H1 (cell line): Measurements from ENCODE around the gene ACSL4. TPM values are rescaled to one million over a fixed set of nuclear protein-coding genes. Genes with fewer than 3 reads are reported as not detected.

Experiments used
- CTCF ChIA-PET: fragments of 300-600 bp; sonication (Branson Sonifier 250); formaldehyde crosslinking; loops from one replicate; lab custom pipeline; 2021; ENCODE audit not compliant: partially characterized antibody; lab: Charles Lee
- POLR2A ChIA-PET: fragments of 300-600 bp; sonication (Branson Sonifier 250); formaldehyde crosslinking; loops from one replicate; lab custom pipeline; 2021; ENCODE audit warnings: inconsistent platforms; ENCODE audit not compliant: partially characterized antibody; lab: Charles Lee
- DNase-seq, 2 experiments: peaks; one replicate each; pipeline versions ENCODE4 v3.0.0 to v3.0.0-alpha.2; 2010 to 2022; ENCODE audit warnings: low spot score in 2 of 2, low read depth in 1 of 2, mixed read lengths in 1 of 2
- FAIRE-seq: peaks from 2 replicates; lab custom pipeline; 2011; peaks lifted over from hg19 to GRCh38; lab: Jason Lieb, UNC
- H2AFZ ChIP-seq: 2 replicates; pipeline ENCODE4 v1.8.1; 2012; ENCODE audit warnings: low read length, inconsistent platforms
- H2AK5ac ChIP-seq: 2 replicates; pipeline ENCODE4 v1.6.1; 2013; ENCODE audit warnings: low read depth, low read length
- H2BK120ac ChIP-seq: replicated peaks from 2 replicates; pipeline ENCODE3; 2013; ENCODE audit warnings: low read depth, low read length, inconsistent platforms
- H2BK12ac ChIP-seq: 2 replicates; pipeline ENCODE4 v1.6.1; 2013; ENCODE audit warnings: low read depth, low read length
- H2BK15ac ChIP-seq: 2 replicates; pipeline ENCODE4 v1.6.1; 2013; ENCODE audit warnings: low read length
- H2BK20ac ChIP-seq: 2 replicates; pipeline ENCODE4 v1.6.1; 2013; ENCODE audit warnings: low read length
- H2BK5ac ChIP-seq: 2 replicates; pipeline ENCODE4 v1.6.1; 2013; ENCODE audit warnings: low read depth, low read length
- H3K14ac ChIP-seq: 2 replicates; pipeline ENCODE4 v1.6.1; 2013; ENCODE audit warnings: inconsistent platforms; ENCODE audit not compliant: insufficient read length
- H3K18ac ChIP-seq: 2 replicates; pipeline ENCODE4 v1.6.1; 2013; ENCODE audit warnings: low read length; ENCODE audit errors: extremely low read depth
- H3K23ac ChIP-seq: 2 replicates; pipeline ENCODE4 v1.6.1; 2013; ENCODE audit warnings: inconsistent platforms; ENCODE audit not compliant: insufficient read length
- H3K23me2 ChIP-seq: 2 replicates; pipeline ENCODE4 v1.6.1; 2013; ENCODE audit warnings: low read depth, low read length
- H3K27ac ChIP-seq: 2 replicates; pipeline ENCODE4 v1.6.1; 2011; ENCODE audit warnings: low read depth, low read length, inconsistent platforms
- H3K27me3 ChIP-seq, 4 experiments: replicated peaks in 1 of 4; 1 replicate in 1 of 4; 2 replicates in 3 of 4; pipeline versions ENCODE4 v1.6.1 to v1.8.1; 2011 to 2013; ENCODE audit warnings: low read length in 3 of 4, mild to moderate bottlenecking in 3 of 4, inconsistent platforms in 2 of 4, mixed read lengths in 2 of 4, moderate library complexity in 1 of 4; ENCODE audit not compliant: control insufficient read depth in 3 of 4, insufficient read depth in 3 of 4; ENCODE audit errors: extremely low read depth in 1 of 4
- H3K36me3 ChIP-seq, 4 experiments: 2 replicates each; pipeline versions ENCODE4 v1.6.1 to v1.8.1; 2011 to 2013; ENCODE audit warnings: mild to moderate bottlenecking in 4 of 4, low read length in 3 of 4, moderate library complexity in 2 of 4, control low read depth in 1 of 4, inconsistent platforms in 1 of 4; ENCODE audit not compliant: insufficient read depth in 4 of 4, control insufficient read depth in 2 of 4
- H3K4ac ChIP-seq: replicated peaks from 2 replicates; pipeline ENCODE3; 2013; ENCODE audit warnings: low read length, low read depth, mixed read lengths, inconsistent platforms; ENCODE audit not compliant: insufficient read length
- H3K4me1 ChIP-seq, 4 experiments: replicated peaks in 1 of 4; 1 replicate in 1 of 4; 2 replicates in 3 of 4; pipeline versions ENCODE4 v1.6.1 to v1.8.1; 2011 to 2013; ENCODE audit warnings: low read length in 3 of 4, inconsistent platforms in 2 of 4, mixed read lengths in 1 of 4; ENCODE audit not compliant: insufficient read depth in 4 of 4, control insufficient read depth in 3 of 4
- H3K4me2 ChIP-seq, 2 experiments: 2 replicates each; pipeline versions ENCODE4 v1.6.1 to v1.8.1; 2011 to 2013; ENCODE audit warnings: low read depth in 2 of 2, low read length in 2 of 2, control low read depth in 1 of 2, inconsistent platforms in 1 of 2, mild to moderate bottlenecking in 1 of 2; ENCODE audit not compliant: insufficient read depth in 1 of 2
- H3K4me3 ChIP-seq, 4 experiments: fragments of 200-600, 300-600 bp in 1 of 4; sonication (generic), shearing (Covaris generic), sonication (Bioruptor Twin) in 1 of 4; 2 replicates each; pipeline versions ENCODE4 v1.5.1 to v1.8.1; 2011 to 2016; ENCODE audit warnings: low read length in 4 of 4, low read depth in 3 of 4, control low read depth in 2 of 4, inconsistent platforms in 2 of 4, mild to moderate bottlenecking in 2 of 4, mixed read lengths in 1 of 4, moderate library complexity in 1 of 4; ENCODE audit not compliant: insufficient read depth in 2 of 4; ENCODE audit errors: extremely low read depth in 1 of 4
- H3K56ac ChIP-seq: replicated peaks from 2 replicates; pipeline ENCODE3; 2013; ENCODE audit warnings: low read depth, mild to moderate bottlenecking, mixed read lengths, low read length, inconsistent platforms; ENCODE audit not compliant: insufficient read length
- H3K79me1 ChIP-seq: 2 replicates; pipeline ENCODE4 v1.6.1; 2013; ENCODE audit warnings: low read depth, low read length, control low read depth
- H3K79me2 ChIP-seq, 2 experiments: 2 replicates each; pipeline versions ENCODE4 v1.6.1 to v1.8.1; 2012 to 2013; ENCODE audit warnings: low read length in 2 of 2, mild to moderate bottlenecking in 2 of 2, inconsistent platforms in 1 of 2; ENCODE audit not compliant: insufficient read depth in 2 of 2, control insufficient read depth in 1 of 2
- H3K9ac ChIP-seq, 4 experiments: replicated peaks in 1 of 4; 1 replicate in 1 of 4; 2 replicates in 3 of 4; pipeline versions ENCODE4 v1.6.1 to v1.8.1; 2011 to 2013; ENCODE audit warnings: low read depth in 3 of 4, low read length in 3 of 4, control low read depth in 2 of 4, mild to moderate bottlenecking in 2 of 4, moderate library complexity in 2 of 4, inconsistent platforms in 1 of 4; ENCODE audit errors: extremely low read depth in 1 of 4
- H3K9me3 ChIP-seq, 2 experiments: 2 replicates each; pipeline versions ENCODE4 v1.6.1 to v1.8.1; 2012 to 2013; ENCODE audit warnings: mild to moderate bottlenecking in 2 of 2, moderate library complexity in 2 of 2, control low read depth in 1 of 2, inconsistent platforms in 1 of 2, low read depth in 1 of 2, low read length in 1 of 2, mixed read lengths in 1 of 2; ENCODE audit not compliant: insufficient read depth in 2 of 2
- H4K20me1 ChIP-seq, 2 experiments: replicated peaks in 1 of 2; 2 replicates each; pipeline versions ENCODE3 to v1.8.1; 2011 to 2013; ENCODE audit warnings: inconsistent platforms in 2 of 2, low read length in 2 of 2, mild to moderate bottlenecking in 1 of 2; ENCODE audit not compliant: insufficient read depth in 2 of 2, control insufficient read depth in 1 of 2
- H4K5ac ChIP-seq: 2 replicates; pipeline ENCODE4 v1.6.1; 2013; ENCODE audit warnings: low read length, low read depth, mixed read lengths, inconsistent platforms; ENCODE audit not compliant: insufficient read length
- H4K8ac ChIP-seq: 2 replicates; pipeline ENCODE4 v1.8.0; 2013; ENCODE audit warnings: mild to moderate bottlenecking, moderate library complexity, low read length, inconsistent platforms; ENCODE audit not compliant: insufficient read depth; ENCODE audit errors: extremely low read depth
- H4K91ac ChIP-seq: replicated peaks from 2 replicates; pipeline ENCODE3; 2013; ENCODE audit warnings: low read length, mixed read lengths, inconsistent platforms; ENCODE audit not compliant: insufficient read length
- ASH2L ChIP-seq: fragments of 200-600, 300-600 bp; sonication (generic); IDR thresholded peaks from one replicate; pipeline ENCODE4 v1.7.1; 2017; ENCODE audit warnings: low read length
- HDAC2 ChIP-seq, 2 experiments: fragments of 300-600 bp in 1 of 2; sonication (generic) in 1 of 2; IDR thresholded peaks; 2 replicates each; pipeline ENCODE4 v1.6.1; 2011 to 2012; ENCODE audit warnings: low read depth in 2 of 2, low read length in 2 of 2, mild to moderate bottlenecking in 2 of 2, moderate library complexity in 2 of 2, borderline replicate concordance in 1 of 2, inconsistent platforms in 1 of 2
- RNF2 ChIP-seq: fragments of 200-900, 300-1000 bp; sonication (generic); IDR thresholded peaks from 2 replicates; pipeline ENCODE4 v1.7.1; 2016; ENCODE audit warnings: borderline replicate concordance, low read depth, mild to moderate bottlenecking, antibody characterized with exemption, low read length; ENCODE audit not compliant: poor library complexity, severe bottlenecking; ENCODE audit errors: missing control alignments
- TCF12 ChIP-seq: IDR thresholded peaks from 2 replicates; pipeline ENCODE4 v1.6.1; 2011; ENCODE audit warnings: low read depth, mild to moderate bottlenecking, low read length
- WGBS, 2 experiments: shearing (Covaris generic) in 1 of 2; methylation state at CpG; one replicate each; pipeline versions ENCODE4 v1.1.6 to v1.1.7; 2013 to 2015; ENCODE audit warnings: low lambda C conversion rate in 2 of 2, mixed read lengths in 2 of 2, inconsistent platforms in 1 of 2, low coverage in 1 of 2, missing lambda C conversion rate in 1 of 2; ENCODE audit not compliant: insufficient replicate concordance in 2 of 2, insufficient coverage in 1 of 2, insufficient read length in 1 of 2; ENCODE audit errors: extremely low coverage in 1 of 2, missing lambda C conversion rate in 1 of 2; 5-methylcytosine and 5-hydroxymethylcytosine counted together
- polyA plus RNA-seq, 7 experiments: library from polyadenylated mRNA; depleted of rRNA in 3 of 7; stranded (reverse) in 5 of 7; unstranded in 2 of 7; fragments of >200 nt in 5 of 7; fragments of 200-250 nt in 2 of 7; gene quantifications; 1 replicate in 5 of 7; 2 replicates in 1 of 7; 4 replicates in 1 of 7; pipeline versions ENCODE4 v1.2.1 to v1.2.3, GENCODE V29; 2011 to 2013; ENCODE audit warnings: missing spikeins in 2 of 7, mixed read lengths in 2 of 7
- total RNA-seq: library from RNA; stranded (reverse); fragmentation: NEBNext Ultra II Directional; extraction: Animal tissue kit (Norgen Biotek cat#: 25700); gene quantifications from 2 replicates; pipeline ENCODE4 v1.2.1, GENCODE V29; 2021

The ACSL4 gene
- total and polyA plus RNA-seq, 2 of the 8 experiments (the other 6 are each of a cell fraction or from before 2014, with no cell fraction given): 11.3 to 47.0 TPM

- CTCF ChIA-PET: interaction anchor here (2.2 kb wide), 1 partner anchor 183 kb away, joined by 12 read pairs; no protein-coding TSS in a partner anchor
Observed at GRCh38 chrX:109707720-109708119, 25.3 kb downstream of the ACSL4 start.

More at GRCh38 chrX:109707720-109708119, 25.3 kb downstream of the ACSL4 start:
- FAIRE-seq: no peak
- peaks cover 0 to 15% of the 10 kb centered on the region in 2 experiments; a peak in 2 of 4 replicates for H3K79me2 ChIP-seq
- no peak overlapping the region for H3K9ac ChIP-seq
- no peak overlapping the region for H2BK15ac ChIP-seq
- POLR2A ChIA-PET: no interaction called here
- no peak overlapping the region for H2BK120ac ChIP-seq
- no peak overlapping the region for H4K91ac ChIP-seq
- no peak overlapping the region for H3K56ac ChIP-seq
- H3K14ac ChIP-seq: no peak overlapping the region
- no peak for DNase-seq
- H4K8ac ChIP-seq: no peak overlapping the region
- no peaks in the 10 kb centered on the region for H4K20me1 ChIP-seq
- H2BK5ac ChIP-seq: no peak overlapping the region
- no peak overlapping the region for H4K5ac ChIP-seq
- no peak overlapping the region for H2BK20ac ChIP-seq
- no peaks in the 10 kb centered on the region for H3K79me1 ChIP-seq
- no peak overlapping the region for H3K23ac ChIP-seq
- H3K23me2 ChIP-seq: no peaks in the 10 kb centered on the region
- H3K4me1 ChIP-seq: no peaks in the 10 kb centered on the region
- no peaks in the 10 kb centered on the region for H3K36me3 ChIP-seq
- H2BK12ac ChIP-seq: no peak overlapping the region
- no peaks in the 10 kb centered on the region for H3K9me3 ChIP-seq
- no peak overlapping the region for H3K4me2 ChIP-seq
- no peak for TF ChIP-seq RNF2
- no peak for TF ChIP-seq ASH2L
- no peak for TF ChIP-seq TCF12
- TF ChIP-seq HDAC2 (IDR thresholded peaks at IDR 0.05; ENCODE audit: borderline replicate concordance in 1 of 2, low read depth in 2 of 2, low read length in 2 of 2): no peak
- no peaks in the 10 kb centered on the region for H3K27me3 ChIP-seq
- no peak overlapping the region for H3K18ac ChIP-seq
- WGBS, 2 experiments: 100% methylated on average over 3 of the region's 4 CpGs; no CpG with 5 or more reads in 1 of the 2 experiments
- no peak overlapping the region for H3K4ac ChIP-seq
- H2AFZ ChIP-seq: no peak overlapping the region
- H2AK5ac ChIP-seq: no peak overlapping the region
- H3K27ac ChIP-seq: no peak overlapping the region
- no peak overlapping the region for H3K4me3 ChIP-seq
